Measurements from ENCODE around the gene OSBPL2. TPM values are rescaled to one million over a fixed set of nuclear protein-coding genes. Genes with fewer than 3 reads are reported as not detected.
A peak's percentile ranks its signal among the peaks of the same experiment; 100 is the strongest.

Gene OSBPL2
- total RNA-seq, 4 donors from 2014 or later = 36.6 to 57.3 (median 46.7) TPM

DNA sequence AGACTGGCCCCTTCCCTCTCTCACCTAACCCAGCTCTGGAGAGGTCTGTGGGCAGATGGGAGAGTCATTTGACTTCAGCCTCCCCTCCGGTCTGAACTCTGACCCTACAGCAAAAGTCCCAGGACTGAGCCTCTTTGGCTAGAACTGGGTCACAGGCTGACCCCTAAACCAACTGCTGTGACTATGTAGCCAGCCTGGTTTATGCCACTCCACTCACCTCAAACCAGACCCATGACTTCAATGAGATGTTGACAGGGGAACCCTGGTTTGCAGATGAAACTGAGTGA, 864 bp upstream of the OSBPL2 start:
- H3K27ac ChIP-seq = no peak overlapping the region
- H3K27me3 ChIP-seq = peaks cover 22% of the 10 kb centered on the region
- TF ChIP-seq EP300 (IDR thresholded peaks at IDR 0.05) (no peak), POLR2AphosphoS5 (IDR thresholded peaks at IDR 0.05) (no peak), POLR2A (IDR thresholded peaks at IDR 0.05) (no peak)
- TF ChIP-seq, protein P1, sequence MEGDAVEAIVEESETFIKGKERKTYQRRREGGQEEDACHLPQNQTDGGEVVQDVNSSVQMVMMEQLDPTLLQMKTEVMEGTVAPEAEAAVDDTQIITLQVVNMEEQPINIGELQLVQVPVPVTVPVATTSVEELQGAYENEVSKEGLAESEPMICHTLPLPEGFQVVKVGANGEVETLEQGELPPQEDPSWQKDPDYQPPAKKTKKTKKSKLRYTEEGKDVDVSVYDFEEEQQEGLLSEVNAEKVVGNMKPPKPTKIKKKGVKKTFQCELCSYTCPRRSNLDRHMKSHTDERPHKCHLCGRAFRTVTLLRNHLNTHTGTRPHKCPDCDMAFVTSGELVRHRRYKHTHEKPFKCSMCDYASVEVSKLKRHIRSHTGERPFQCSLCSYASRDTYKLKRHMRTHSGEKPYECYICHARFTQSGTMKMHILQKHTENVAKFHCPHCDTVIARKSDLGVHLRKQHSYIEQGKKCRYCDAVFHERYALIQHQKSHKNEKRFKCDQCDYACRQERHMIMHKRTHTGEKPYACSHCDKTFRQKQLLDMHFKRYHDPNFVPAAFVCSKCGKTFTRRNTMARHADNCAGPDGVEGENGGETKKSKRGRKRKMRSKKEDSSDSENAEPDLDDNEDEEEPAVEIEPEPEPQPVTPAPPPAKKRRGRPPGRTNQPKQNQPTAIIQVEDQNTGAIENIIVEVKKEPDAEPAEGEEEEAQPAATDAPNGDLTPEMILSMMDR (IDR thresholded peaks at IDR 0.05) = no peak
- ATAC-seq = no peak
- peaks cover 0 to 3% of the 10 kb centered on the region in 2 donors for H3K36me3 ChIP-seq
- peak overlapping the region in 1 of 2 donors; percentile 96 for H3K4me3 ChIP-seq
- no CpG with 5 or more reads among the region's 1 CpG for WGBS, 2 donors (ENCODE audit: low coverage in 1 of 2)
- no peaks in the 10 kb centered on the region for H3K9me3 ChIP-seq
- peaks cover 0 to 42% (median 14%) of the 10 kb centered on the region in 3 donors for H3K4me1 ChIP-seq

- H3K4me3 ChIP-seq = peak overlapping the region; percentile 93 to 96
- H3K9me3 ChIP-seq = no peaks in the 10 kb centered on the region
- peaks cover 0 to 43% (median 16%) of the 10 kb centered on the region in 3 donors for H3K4me1 ChIP-seq
- peaks cover 0 to 6% of the 10 kb centered on the region in 2 donors for H3K36me3 ChIP-seq
- H3K27ac ChIP-seq = peak overlapping the region; percentile 52 to 87 (median 86)
- ATAC-seq = no peak
- H3K27me3 ChIP-seq = peaks cover 9% of the 10 kb centered on the region
- 0% methylated on average over 9 to 10 of the region's 70 CpGs for WGBS, 2 donors (ENCODE audit: low coverage in 1 of 2)
- TF ChIP-seq, protein P1 (IDR thresholded peaks at IDR 0.05) = no peak
- TF ChIP-seq POLR2AphosphoS5 (IDR thresholded peaks at IDR 0.05) = no peak
These were observed 402 bp downstream of the OSBPL2 start for GRCh38 chr20:62238569-62239277.

DNA sequence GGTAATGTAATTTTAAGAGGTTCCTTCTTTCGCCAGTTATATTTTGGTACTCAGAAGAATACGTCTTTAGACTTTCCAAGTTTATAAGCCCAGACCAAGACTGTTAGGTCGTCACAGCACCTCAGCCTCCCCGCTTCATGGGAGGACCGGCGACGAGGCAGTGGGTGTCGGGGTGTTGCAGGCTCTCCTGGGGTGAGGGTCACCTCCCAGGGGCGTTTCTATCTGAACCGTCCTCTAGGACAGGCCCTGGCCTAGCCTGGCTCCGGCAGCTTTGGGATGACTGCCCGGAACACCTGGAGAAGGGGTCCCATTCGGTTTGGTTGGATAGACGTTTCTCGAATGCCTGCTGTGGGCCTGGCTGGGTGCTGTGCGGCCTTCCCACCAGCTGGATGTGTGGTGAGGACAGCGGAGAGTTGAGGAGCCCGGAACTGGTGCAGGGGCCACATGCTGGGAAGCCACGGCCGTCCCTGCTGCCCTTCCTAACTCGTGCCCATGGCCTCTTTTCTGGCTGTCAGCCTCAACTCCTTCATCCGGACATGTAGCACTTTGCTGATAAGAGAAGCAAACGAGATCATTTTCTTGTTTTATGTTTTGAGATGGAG, 1.1 kb downstream of the OSBPL2 start:
- Histone ChIP-seq H3K4me1 (peaks cover 0 to 49% (median 16%) of the 10 kb centered on the region in 3 donors), H3K4me3 (peak overlapping the region; percentile 93 to 96), H3K27ac (peak overlapping the region in 3 of 4 donors; percentile 85 to 87 (median 86)), H3K27me3 (peaks cover 3% of the 10 kb centered on the region), H3K9me3 (no peaks in the 10 kb centered on the region), H3K36me3 (peaks cover 0 to 12% of the 10 kb centered on the region in 2 donors)
- TF ChIP-seq, protein P1 (IDR thresholded peaks at IDR 0.05) = no peak
- no peak for TF ChIP-seq EP300 (IDR thresholded peaks at IDR 0.05)
- no peak for TF ChIP-seq POLR2AphosphoS5 (IDR thresholded peaks at IDR 0.05)
- TF ChIP-seq POLR2A (IDR thresholded peaks at IDR 0.05) = no peak
- WGBS, 2 donors (ENCODE audit: low coverage in 1 of 2) = 14 to 21% methylated on average over 1 to 16 of the region's 23 CpGs
- ATAC-seq = no peak

DNA sequence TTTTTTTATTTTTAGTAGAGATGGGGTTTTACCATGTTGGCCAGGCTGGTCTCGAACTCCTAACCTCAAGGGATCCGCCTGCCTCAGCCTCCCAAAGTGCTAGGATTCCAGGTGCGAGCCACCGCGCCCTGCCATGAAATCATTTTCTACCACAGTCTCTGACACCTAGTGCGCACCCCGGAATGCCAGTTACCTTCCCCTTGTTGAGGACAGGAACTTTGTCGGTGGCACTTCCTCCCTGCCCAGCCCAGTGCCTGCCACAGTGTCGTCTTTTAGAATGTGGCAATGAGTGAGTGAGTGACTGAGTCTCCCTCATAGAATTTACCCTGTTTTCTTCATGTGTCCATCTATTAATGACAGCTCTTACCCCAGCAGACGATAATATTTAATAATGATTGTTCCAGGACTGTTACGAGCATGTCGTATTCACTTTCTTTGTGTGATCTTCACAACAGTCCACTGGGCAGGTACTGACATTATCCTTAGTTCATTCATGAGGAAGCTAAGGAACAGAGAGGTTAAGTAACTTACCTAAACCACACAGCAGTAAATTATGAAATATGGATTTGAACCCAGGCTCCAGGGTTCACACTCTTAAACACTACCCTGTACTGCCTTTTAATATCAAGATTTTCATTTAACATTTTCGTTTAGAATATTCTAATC, 1.8 kb downstream of the OSBPL2 start:
- H3K4me3 ChIP-seq = no peak overlapping the region
- H3K27ac ChIP-seq = no peak overlapping the region
- WGBS, 2 donors (ENCODE audit: low coverage in 1 of 2) = 86 to 89% methylated on average over 6 to 9 of the region's 13 CpGs
- peaks cover 0 to 15% of the 10 kb centered on the region in 2 donors for H3K36me3 ChIP-seq
- peaks cover 0 to 55% (median 16%) of the 10 kb centered on the region in 3 donors for H3K4me1 ChIP-seq
- TF ChIP-seq POLR2AphosphoS5 (IDR thresholded peaks at IDR 0.05) = no peak
- TF ChIP-seq, protein P1 (IDR thresholded peaks at IDR 0.05) = no peak
- TF ChIP-seq EP300 (IDR thresholded peaks at IDR 0.05) = no peak
- no peak for TF ChIP-seq POLR2A (IDR thresholded peaks at IDR 0.05)
- H3K9me3 ChIP-seq = no peaks in the 10 kb centered on the region
- no peaks in the 10 kb centered on the region for H3K27me3 ChIP-seq
- ATAC-seq = no peak
